GM19452 (cell line): ENCODE results near the gene SERTAD1.
"Not testable (repeated sequence)": the region's sequence is repeated elsewhere in the genome, so short reads cannot be mapped to it uniquely, and the experiment has no call there.

Experiments
- ATAC-seq: cut with Tn5 transposase; IDR thresholded peaks from one replicate; pipeline ENCODE4 v1.9.1; 2021; ENCODE audit not compliant: unreplicated experiment

Gene SERTAD1

GRCh38 chr19:40423938-40424337, 1.9 kb downstream of the SERTAD1 start:
- no peak for ATAC-seq

DNA sequence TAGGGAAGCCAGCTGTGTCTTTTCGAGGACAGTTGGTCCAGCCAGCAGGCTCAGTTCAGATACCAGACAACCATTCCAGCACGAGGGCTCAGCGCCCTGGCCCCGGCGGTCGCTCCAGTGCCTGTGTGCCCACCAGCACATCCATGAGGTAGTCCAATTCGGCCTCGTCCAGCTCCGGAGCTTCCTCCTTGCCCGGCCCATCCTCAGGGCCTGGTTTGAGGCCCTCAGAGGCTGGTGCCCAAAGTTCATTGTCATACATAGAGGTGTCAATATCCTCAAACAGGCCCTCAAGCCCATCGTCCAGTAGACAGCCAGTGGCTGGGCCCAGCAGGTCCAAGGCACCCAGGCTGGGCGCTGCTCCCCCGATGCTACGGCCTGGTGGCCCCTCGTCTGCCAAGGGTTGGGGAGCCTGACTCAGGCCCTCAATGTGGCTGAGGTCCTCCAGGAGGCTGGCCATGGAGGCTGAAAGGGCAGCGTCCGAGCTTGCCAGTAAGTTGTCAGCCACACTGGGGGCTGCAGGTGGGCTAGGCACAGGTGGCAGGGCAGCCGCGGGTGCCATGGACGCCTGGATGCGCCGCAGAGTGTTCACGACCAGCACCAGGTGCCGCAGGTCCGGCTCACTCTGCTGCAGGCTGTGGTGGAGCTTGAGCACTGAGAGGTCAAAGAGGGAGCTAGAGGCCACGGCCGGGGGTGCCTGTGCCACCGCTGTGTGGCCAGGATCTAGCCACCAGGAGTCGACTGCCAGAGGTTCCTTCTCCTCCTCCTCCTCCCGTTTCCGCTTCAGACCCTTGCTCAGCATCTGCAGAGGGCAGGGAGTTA, 2.8 kb downstream of the SERTAD1 start:
- ATAC-seq = no peak

DNA sequence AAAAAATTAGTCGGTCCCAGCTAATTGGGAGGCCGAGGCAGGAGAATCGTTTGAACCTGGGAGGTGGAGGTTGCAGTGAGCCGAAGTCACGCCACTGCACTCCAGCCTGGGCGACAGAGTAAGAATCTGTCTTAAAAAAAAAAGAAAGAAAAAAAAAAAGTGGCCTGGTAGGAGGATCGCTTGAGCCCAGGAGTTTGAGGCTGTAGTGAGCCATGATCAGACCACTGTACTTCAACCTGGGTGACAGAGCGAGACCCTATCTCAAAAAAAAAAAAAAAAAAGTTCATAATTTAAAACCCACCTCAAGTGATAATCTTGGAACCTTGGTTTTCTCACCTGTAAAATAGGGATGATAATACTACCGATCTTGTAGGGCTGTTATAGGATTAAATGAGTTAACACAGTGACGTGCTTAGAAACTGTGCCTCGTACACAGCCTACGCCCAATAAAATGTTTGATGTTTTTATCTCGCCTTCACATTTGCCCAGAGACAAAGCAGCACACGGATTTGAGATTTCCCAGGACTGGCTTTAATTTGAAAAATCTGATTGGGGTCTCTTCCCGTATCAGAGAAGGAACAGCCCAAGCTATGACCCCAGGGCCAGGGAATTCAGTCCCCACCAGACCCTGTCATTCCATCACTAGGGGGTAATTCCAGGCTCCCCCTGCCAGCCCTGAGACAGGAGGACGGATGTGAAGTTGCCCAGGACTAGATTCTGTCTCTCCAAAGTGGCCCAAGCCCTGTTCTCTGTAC, 3.6 kb downstream of the SERTAD1 start:
- ATAC-seq = no peak

GRCh38 chr19:40420766-40421765, 4.7 kb downstream of the SERTAD1 start:
- ATAC-seq = no peak

GRCh38 chr19:40420451-40420765, 5.4 kb downstream of the SERTAD1 start:
- no peak for ATAC-seq

DNA sequence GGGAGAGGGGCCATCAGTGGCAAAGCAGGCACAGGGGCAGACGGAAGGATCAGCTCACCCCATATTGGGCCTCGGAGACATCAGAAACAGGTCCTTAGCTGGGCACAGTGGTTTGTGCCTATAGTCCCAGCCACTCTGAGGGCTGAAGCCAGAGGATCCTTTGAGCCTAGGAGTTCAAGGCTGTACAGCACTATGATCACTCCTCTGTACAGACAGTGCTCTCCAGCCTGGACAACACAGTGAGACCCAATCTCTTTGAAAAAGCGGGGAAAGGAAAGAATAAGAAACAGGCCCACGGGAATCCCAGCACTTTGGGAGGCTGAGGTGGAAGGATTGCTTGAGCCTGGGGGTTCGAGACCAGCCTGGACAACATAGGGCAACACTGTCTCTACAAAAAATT, 6.0 kb downstream of the SERTAD1 start:
- ATAC-seq = no peak

- no peak for ATAC-seq
These were observed 6.7 kb downstream of the SERTAD1 start for GRCh38 chr19:40419066-40419612.

GRCh38 chr19:40418040-40418439, 7.8 kb downstream of the SERTAD1 start:
- ATAC-seq = no peak

GRCh38 chr19:40417643-40417981, 8.2 kb downstream of the SERTAD1 start:
- ATAC-seq = no peak

DNA sequence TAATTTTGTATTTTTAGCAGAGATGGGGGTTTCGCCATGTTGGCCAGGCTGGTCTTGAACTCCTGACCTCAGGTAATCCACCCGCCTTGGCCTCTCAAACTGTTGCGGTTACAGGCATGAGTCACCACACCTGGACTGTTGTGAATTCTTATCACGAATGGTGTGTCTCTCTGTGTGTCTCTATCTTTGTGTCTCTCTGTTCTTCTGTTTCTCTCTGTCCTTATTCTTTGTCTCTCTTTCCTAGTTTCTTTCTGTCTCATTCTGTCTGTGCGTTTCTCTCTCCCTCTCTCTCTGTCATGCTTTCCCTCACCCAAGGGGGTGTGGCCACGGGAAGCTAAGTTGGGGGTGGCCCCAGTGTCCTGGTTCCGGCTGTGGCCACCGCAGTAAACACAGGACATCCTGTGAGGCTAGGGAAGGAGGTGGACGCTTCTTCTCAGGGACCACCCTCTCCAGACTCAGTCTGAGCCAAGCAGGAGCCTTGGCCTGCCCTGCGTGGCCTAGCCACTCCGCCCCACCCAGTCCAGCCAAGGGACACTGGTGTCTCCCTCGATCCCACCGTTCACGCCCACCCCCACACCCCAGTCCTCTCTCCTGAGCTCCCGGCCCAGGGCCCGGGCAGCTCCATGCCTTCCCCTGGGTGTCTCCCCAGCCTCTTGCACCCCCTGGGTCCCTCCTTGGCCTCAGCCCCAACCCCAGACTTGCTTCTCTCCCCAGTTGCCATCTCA, 8.7 kb downstream of the SERTAD1 start:
- no peak for ATAC-seq

- no peak for ATAC-seq
These were observed 10.0 kb downstream of the SERTAD1 start for GRCh38 chr19:40415768-40416167.

GRCh38 chr19:40414542-40415535, 11.0 kb downstream of the SERTAD1 start:
- ATAC-seq = no peak

GRCh38 chr19:40413291-40413845, 12.4 kb downstream of the SERTAD1 start, which contains the start of gene PRX:
Gene PRX (minus strand): TSS chr19:40413378. CDS start chr19:40407932, 5,446 bp downstream.
- no peak for ATAC-seq

- no peak for ATAC-seq
These were observed 12.9 kb downstream of the SERTAD1 start for GRCh38 chr19:40412866-40413265.

DNA sequence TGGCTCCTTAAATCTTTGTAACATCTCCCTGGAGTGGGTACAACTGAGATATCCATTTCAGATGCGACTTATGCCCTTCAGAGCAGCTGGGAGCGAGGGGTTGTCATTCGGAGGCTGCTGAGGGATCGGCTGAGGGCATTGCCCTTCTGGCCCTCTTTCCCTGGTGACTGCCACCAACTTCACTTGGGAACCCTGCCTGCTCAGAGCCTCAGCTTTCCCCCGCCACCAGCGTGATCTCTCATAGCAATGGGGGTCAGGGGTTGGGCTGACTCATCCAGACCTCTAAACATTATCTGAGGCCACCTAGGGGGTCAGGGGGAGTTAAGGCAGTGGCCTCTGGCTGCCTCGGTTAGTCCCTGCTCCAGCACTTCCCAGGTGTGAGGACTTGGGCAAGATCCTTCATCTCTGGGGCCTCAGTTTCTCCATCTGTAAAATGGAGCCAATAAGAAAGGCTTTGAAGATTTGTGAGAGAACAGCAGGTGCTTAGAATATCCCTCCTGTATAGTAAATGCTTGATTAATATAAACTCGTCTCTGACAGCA, 13.8 kb downstream of the SERTAD1 start:
- ATAC-seq = no peak

- ATAC-seq = no peak
These were observed 14.5 kb downstream of the SERTAD1 start for GRCh38 chr19:40411125-40411842.

- no peak for ATAC-seq
These were observed 15.8 kb downstream of the SERTAD1 start for GRCh38 chr19:40410030-40410389.

GRCh38 chr19:40408598-40408925, 17.2 kb downstream of the SERTAD1 start:
- ATAC-seq = not testable (repeated sequence)
